H1 (cell line): ENCODE data around the gene TGFB3. TPM values are rescaled to one million over a fixed set of nuclear protein-coding genes. Genes with fewer than 3 reads are reported as not detected.
A peak's percentile ranks its signal among the peaks of the same experiment; 100 is the strongest.

Experiments used
- BACH1 ChIP-seq: IDR thresholded peaks from 2 replicates; pipeline ENCODE4 v1.6.1; 2012; ENCODE audit warnings: low read length, improper control_type of control experiment
- BRCA1 ChIP-seq: IDR thresholded peaks from 2 replicates; pipeline ENCODE4 v1.6.1; 2012; ENCODE audit warnings: low read depth, low read length, improper control_type of control experiment
- CBX5 ChIP-seq: fragments of 300-800, 300-1000 bp; sonication (generic); IDR thresholded peaks from 2 replicates; pipeline ENCODE4 v1.7.1; 2016; ENCODE audit warnings: antibody characterized with exemption, low read length, low read depth
- CTBP2 ChIP-seq: IDR thresholded peaks from 2 replicates; pipeline ENCODE4 v1.7.0; 2011; ENCODE audit warnings: borderline replicate concordance, mild to moderate bottlenecking, moderate library complexity, mixed read lengths, low read length; ENCODE audit not compliant: insufficient read depth, insufficient read length
- EP300 ChIP-seq, 2 experiments: IDR thresholded peaks; 1 replicate in 1 of 2; 2 replicates in 1 of 2; pipeline ENCODE4 v1.6.1; 2011 to 2012; ENCODE audit warnings: low read depth in 2 of 2, low read length in 2 of 2, mild to moderate bottlenecking in 2 of 2, borderline replicate concordance in 1 of 2, inconsistent platforms in 1 of 2, moderate library complexity in 1 of 2
- EZH2 ChIP-seq: fragments of 200-600 bp; sonication (generic); IDR thresholded peaks from 2 replicates; pipeline ENCODE4 v1.7.1; 2012; ENCODE audit warnings: low read depth, mild to moderate bottlenecking, moderate library complexity, low read length, inconsistent platforms; ENCODE audit not compliant: severe bottlenecking
- JUN ChIP-seq: IDR thresholded peaks from 2 replicates; pipeline ENCODE4 v1.6.1; 2011; ENCODE audit warnings: low read depth, mild to moderate bottlenecking, improper control_type of control experiment, low read length
- MAFK ChIP-seq: IDR thresholded peaks from 2 replicates; pipeline ENCODE4 v1.6.1; 2012; ENCODE audit warnings: low read depth, mild to moderate bottlenecking, improper control_type of control experiment, low read length
- PHF8 ChIP-seq: fragments of 200-600 bp; sonication (generic); conservative IDR thresholded peaks from 2 replicates; pipeline ENCODE4 v1.7.1; 2012; ENCODE audit warnings: low read depth, mild to moderate bottlenecking, inconsistent platforms, low read length, moderate library complexity
- POLR2A ChIP-seq, 2 experiments: IDR thresholded peaks; 1 replicate in 1 of 2; 2 replicates in 1 of 2; pipeline ENCODE4 v1.6.1; 2011; ENCODE audit warnings: low read depth in 2 of 2, low read length in 2 of 2, mild to moderate bottlenecking in 2 of 2; ENCODE audit errors: control extremely low read depth in 1 of 2
- SAP30 ChIP-seq: fragments of 300-600 bp; sonication (generic); IDR thresholded peaks from 2 replicates; pipeline ENCODE4 v1.7.1; 2012; ENCODE audit warnings: low read length, moderate library complexity, mild to moderate bottlenecking, inconsistent platforms; ENCODE audit not compliant: insufficient read depth, insufficient replicate concordance
- SIX5 ChIP-seq: IDR thresholded peaks from 2 replicates; pipeline ENCODE4 v1.6.1; 2011; ENCODE audit warnings: mild to moderate bottlenecking, low read depth, low read length
- SP2 ChIP-seq: IDR thresholded peaks from 2 replicates; pipeline ENCODE4 v1.6.1; 2012; ENCODE audit warnings: mild to moderate bottlenecking, low read length, inconsistent platforms
- SUZ12 ChIP-seq: fragments of 200-600 bp; sonication (generic); IDR thresholded peaks from 2 replicates; pipeline ENCODE4 v1.6.1; 2012; ENCODE audit warnings: mild to moderate bottlenecking, inconsistent platforms, low read length, moderate library complexity, mixed read lengths
- USF2 ChIP-seq: IDR thresholded peaks from 2 replicates; pipeline ENCODE4 v1.6.1; 2011; ENCODE audit warnings: low read length, improper control_type of control experiment
- polyA plus RNA-seq, 7 experiments: library from polyadenylated mRNA; depleted of rRNA in 3 of 7; stranded (reverse) in 5 of 7; unstranded in 2 of 7; fragments of >200 nt in 5 of 7; fragments of 200-250 nt in 2 of 7; gene quantifications; 1 replicate in 5 of 7; 2 replicates in 1 of 7; 4 replicates in 1 of 7; pipeline versions ENCODE4 v1.2.1 to v1.2.3, GENCODE V29; 2011 to 2013; ENCODE audit warnings: missing spikeins in 2 of 7, mixed read lengths in 2 of 7
- total RNA-seq: library from RNA; stranded (reverse); fragmentation: NEBNext Ultra II Directional; extraction: Animal tissue kit (Norgen Biotek cat#: 25700); gene quantifications from 2 replicates; pipeline ENCODE4 v1.2.1, GENCODE V29; 2021
- TF ChIP-seq, protein P1 (sequence below): IDR thresholded peaks from 2 replicates; pipeline ENCODE4 v1.6.1; 2011; ENCODE audit warnings: low read depth, mild to moderate bottlenecking, low read length; ENCODE audit not compliant: insufficient read depth
- TF ChIP-seq, protein P2 (sequence below): IDR thresholded peaks from 2 replicates; pipeline ENCODE4 v1.6.1; 2012; ENCODE audit warnings: inconsistent platforms

Gene TGFB3
- total and polyA plus RNA-seq, 2 of the 8 experiments (the other 6 are each of a cell fraction or from before 2014, with no cell fraction given), result 0.65 to 0.86 TPM

DNA sequence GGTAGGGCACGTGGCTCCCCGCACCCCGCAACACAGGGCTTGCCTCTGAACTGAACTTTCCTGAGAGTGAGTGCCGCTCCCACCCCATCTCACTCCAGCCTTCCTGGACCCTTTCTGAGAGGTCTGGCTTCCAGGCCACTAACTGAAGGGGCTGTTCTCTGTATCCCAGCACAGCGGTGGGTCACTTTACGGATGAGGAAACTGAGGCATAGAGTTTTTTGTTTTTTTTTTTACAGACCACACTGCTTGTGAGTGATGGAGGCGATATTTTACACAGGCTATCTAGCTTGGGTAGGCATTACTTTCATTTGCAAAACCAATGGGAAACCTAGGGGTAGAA lies 1.2 kb upstream of the TGFB3 start (continued):
- TF ChIP-seq PHF8, result 0 out of 2 replicates have a peak, but pooled peaks have one; percentile 2
- no peak for TF ChIP-seq EZH2
- TF ChIP-seq SUZ12, result no peak
- TF ChIP-seq SP2, result no peak
- no peak for TF ChIP-seq CBX5
- TF ChIP-seq JUN, result no peak
- TF ChIP-seq, protein P1, sequence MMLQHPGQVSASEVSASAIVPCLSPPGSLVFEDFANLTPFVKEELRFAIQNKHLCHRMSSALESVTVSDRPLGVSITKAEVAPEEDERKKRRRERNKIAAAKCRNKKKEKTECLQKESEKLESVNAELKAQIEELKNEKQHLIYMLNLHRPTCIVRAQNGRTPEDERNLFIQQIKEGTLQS, result no peak
- TF ChIP-seq SIX5, result no peak
- no peak for TF ChIP-seq POLR2A (IDR thresholded peaks at IDR 0.05; ENCODE audit: control extremely low read depth in 1 of 2, low read depth in 2 of 2, low read length in 2 of 2)
- TF ChIP-seq SAP30, result peak; percentile 39
- no peak for TF ChIP-seq USF2
- TF ChIP-seq, protein P2, sequence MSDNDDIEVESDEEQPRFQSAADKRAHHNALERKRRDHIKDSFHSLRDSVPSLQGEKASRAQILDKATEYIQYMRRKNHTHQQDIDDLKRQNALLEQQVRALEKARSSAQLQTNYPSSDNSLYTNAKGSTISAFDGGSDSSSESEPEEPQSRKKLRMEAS, result peak; percentile 80; the same call in 1 of the 2 replicates
- no peak for TF ChIP-seq MAFK
- TF ChIP-seq CTBP2, result no peak
- no peak for TF ChIP-seq BRCA1
- no peak for TF ChIP-seq EP300 (IDR thresholded peaks at IDR 0.05; ENCODE audit: borderline replicate concordance in 1 of 2, low read depth in 2 of 2, low read length in 2 of 2)
- TF ChIP-seq BACH1, result no peak
